HG03280 (cell line): ENCODE measurements around the gene AMDHD1.
"Not testable (repeated sequence)": the region's sequence is repeated elsewhere in the genome, so short reads cannot be mapped to it uniquely, and the experiment has no call there.

Source experiments
- ATAC-seq: cut with Tn5 transposase; IDR thresholded peaks from one replicate; pipeline ENCODE4 v1.9.1; 2021; ENCODE audit warnings: mild to moderate bottlenecking, moderate library complexity; ENCODE audit not compliant: unreplicated experiment

Gene AMDHD1

DNA sequence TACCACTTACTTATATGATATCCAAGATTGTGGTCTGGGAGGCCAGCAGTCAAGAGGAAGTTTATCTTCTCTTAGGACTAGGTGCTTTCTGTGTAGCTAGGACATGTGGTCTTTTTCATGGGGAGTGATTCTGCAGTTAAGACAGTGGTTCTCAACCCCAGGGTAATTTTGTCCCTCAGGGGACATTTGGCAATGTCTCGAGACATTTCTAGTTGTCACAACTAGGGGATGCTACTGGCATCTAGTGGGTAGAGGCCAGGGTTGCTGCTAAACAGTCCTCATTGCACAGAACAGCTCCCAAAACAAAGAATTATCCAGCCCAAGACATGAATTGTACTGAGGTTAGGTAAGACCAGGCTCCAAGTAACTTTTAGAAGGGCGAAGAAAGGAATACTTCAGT is 20.0 kb downstream of the AMDHD1 start:
- no peak for ATAC-seq

DNA sequence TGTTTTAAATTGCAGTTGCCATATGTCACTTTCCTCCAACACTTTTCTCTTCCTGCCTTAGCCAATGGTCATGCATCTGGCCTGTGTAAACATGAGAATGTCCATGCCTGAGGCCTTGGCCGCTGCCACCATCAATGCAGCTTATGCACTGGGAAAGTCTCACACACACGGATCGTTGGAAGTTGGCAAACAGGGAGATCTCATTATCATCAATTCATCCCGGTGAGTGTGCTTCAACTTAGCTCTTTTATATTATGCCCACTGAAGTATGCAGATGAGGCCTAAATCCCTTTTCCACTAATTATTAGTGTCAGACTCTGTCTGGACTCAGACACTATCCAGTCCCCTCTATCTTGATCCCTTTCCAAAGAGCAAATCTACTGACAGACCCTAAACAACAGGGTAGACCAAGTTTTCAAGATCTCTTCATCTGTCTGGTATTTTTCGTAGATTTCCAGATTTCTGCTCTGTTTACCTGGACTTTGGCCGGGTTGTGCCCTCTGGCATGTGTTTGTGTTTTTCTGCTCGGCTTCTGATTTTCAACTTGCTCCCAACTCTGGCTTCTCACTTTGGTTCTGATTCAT is 23.2 kb downstream of the AMDHD1 start:
- no peak for ATAC-seq

DNA sequence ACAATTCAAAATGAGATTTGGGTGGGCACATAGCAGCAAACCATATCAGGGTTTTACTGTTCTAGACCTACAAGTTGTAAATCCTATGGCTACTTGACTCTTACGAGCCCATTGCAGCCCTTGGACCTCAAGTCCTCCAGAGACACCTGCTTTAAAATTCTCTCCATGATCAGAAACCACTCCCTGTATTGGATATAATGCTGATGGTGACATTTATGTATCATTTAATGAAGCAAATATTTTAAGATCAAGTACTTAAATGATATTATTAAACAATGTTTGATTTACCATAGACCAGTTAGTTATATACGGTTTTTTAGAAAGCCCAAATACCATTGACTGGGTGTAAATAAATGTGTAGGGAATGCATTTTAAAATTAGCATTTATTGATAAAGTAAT is 24.2 kb downstream of the AMDHD1 start:
- ATAC-seq: no peak

DNA sequence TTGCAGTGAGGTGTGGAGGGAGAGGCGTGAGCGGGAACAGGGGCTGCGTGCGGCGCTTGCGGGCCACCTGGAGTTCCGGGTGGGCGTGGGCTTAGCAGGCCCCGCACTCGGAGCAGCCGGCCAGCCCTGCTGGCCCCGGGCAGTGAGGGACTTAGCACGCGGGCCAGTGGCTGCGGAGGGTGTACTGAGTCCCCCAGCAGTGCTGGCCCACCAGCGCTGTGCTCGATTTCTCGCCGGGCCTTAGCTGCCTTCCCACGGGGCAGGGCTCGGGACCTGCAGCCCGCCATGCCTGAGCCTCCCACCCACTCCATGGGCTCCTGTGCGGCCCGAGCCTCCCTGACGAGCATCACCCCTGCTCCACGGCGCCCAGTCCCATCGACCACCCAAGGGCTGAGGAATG is 26.0 kb downstream of the AMDHD1 start:
- ATAC-seq: not testable (repeated sequence)

DNA sequence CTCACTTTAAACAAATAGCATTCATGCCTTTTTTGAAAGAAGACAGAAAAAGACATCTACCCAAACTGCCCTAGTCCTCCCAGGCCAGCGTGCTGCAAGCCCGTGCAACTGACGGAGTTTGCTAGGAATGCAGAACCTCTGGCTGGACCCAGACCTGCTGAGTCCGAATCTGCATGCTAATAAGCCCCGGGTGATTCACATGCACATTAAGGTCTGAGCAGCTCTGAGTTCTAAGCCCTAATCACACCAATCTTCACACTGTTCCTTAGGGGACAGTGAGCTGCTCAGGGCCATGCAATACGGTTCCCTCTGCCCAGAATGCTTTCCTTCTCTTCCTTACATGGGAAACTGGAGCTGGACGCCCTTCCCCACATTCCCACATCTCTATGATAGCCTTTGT is 27.8 kb downstream of the AMDHD1 start:
- ATAC-seq: no peak

DNA sequence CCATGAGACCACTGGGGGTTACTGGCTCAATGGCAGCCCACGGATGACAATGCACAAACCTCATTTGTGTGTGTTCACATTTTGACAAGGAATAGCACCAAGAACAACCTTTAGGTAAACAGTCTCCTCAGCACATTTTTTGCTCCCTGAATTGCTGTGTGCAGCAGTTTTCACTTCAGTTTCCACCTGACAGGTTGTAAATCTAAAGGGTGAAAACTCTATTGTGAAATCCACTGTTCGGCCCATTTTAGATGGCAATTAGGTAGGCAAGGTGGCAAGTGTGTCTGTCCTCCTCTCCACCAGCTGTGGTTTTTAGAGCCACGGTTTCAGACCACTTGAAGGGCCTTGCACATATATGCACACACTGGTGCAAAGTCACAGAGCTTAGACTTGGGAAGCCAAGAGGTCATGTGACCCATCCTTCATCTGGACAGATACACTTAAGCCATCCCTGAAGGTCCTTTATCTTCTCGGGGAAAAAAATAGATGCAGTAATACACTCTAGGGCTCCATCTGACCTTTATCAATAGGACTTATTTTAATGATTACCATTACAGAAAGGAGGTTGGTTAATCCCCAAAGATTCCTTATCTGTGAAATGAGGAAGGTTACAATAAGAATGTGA is 29.8 kb downstream of the AMDHD1 start:
- no peak for ATAC-seq

DNA sequence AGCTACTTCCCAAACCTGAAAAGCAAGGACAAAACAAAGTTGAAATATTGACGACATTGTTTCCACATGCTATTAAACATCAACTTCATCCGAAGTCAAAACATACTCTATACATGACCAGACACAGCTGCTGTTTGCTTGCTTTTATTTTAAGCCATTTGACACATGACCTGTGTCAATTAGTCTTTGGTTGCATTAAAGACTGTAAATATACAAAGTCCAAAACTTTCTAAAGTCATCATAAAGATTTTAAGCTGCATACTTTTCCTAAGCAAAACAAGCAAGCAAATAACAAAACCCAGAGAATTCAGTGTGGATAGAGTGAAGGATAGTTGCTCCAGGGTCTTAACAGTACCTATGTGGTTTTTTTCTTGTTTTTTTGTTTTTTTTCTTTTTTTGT is 31.2 kb downstream of the AMDHD1 start:
- no peak for ATAC-seq

DNA sequence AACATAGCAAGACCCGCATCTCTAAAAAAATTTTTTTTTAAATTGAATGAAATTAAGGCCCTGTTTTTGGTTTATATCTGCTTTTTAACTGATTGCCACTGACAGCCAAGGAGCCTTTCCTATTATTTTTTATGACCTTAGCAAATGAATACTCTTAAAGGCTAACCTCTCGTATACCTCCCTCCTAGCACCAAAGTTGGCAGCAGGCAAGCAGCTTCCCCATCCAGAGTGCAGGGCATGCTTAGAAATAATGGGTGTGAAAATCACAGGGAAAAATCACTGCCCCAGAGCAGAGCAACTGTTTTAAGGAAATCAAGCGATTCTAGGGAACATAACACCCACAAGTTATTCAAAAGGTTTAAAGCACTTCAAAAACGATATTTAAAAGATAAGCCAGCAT is 32.4 kb downstream of the AMDHD1 start:
- no peak for ATAC-seq

DNA sequence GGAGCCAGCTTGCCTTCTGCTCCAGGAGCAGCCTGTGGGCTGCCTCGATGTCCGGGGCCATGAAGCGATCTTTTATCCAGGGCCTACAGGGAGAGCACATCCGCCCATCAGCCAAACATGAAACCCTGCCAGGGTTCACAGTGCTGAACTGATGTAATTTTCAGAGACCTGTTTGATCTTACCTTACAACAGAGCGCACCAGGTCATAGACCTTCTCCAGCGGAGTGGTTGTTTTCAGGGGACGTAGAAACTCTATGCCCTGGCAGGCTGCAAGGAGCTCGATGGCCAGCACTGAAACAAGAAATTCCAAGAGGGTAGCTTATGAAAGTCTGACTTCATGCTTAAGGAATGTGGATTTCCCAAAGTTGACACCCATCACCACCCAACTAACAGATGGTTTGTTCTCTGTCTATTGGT is 33.3 kb downstream of the AMDHD1 start:
- ATAC-seq: no peak

DNA sequence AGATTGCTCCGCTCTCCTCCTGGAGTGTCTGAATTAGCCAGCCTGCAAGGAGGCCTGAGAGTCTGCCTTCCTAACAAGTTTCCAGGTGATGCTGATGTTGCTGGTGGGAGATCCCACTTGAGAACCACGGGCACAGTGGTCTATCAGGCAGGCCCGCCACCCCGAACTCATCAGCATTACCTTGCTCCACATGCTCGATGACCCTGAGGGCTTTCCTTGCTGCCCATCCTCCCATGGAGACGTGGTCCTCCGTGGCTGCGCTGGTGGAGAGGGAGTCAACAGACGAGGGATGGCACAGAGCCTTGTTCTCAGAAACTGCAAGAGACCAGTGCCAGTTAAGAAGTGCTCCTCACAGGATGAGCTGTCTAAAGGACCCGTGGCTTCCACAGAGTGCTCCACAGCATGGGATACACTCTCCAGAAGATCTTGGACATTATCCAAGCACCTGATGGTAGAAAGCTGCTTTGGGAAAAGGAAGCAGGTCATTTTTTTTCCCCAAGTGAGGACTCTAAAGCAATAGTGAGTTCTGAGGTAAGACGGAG is 34.7 kb downstream of the AMDHD1 start:
- ATAC-seq: no peak

DNA sequence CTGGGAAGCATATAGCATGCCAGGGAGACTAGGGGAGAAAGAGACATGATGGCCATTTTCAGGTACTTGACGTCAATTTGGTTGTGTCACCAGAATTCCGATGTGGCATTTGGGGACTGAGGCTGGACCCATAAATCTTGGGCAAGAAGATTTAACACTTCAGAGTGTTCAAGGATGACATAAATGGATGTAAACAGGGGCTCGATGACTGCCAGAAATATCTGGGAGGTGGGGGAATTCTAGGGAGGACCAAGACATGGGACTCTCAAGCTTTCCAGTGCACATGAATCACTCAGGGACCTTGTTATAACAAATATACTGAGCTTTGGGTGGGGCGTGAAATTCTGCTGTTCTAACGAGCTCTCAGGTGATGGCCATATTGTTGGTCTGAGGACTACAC is 35.2 kb downstream of the AMDHD1 start:
- no peak for ATAC-seq

DNA sequence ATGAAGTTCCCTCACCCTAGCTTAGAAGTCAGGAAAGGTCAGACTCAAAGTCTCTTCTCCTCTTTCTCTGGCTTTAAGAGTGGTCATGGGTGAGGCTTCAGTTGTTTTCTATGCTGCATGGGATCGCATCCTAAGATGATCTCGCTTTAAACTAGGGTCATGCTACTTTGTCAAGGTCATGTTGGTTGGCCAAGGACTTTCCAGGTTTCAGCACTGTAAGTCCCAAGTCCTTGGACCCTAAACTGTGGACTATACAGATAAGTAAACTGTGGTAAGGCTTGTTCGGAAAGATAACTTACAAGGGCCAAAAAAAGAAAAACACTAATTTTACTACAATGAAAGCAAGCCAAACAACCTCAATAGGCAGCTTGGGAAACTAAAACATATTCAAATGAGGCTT is 35.6 kb downstream of the AMDHD1 start:
- no peak for ATAC-seq

DNA sequence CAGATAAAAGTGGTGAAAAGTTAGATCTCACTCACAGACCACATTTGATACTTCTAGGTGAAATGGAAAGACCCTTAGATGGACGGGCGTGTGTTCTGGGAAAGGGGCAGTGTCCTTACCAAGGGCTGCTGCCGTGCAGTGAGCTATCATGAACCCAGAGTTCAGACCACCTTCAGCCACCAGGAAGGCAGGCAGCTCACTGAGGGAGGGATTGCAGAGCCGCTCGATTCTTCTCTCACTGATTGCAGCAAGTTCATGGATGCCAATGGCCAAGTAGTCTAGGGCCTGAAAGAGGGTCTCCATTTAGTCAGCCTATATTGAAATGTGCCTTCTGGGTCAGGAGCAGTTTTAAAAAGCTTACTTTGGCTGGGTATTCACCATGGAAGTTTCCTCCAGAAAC is 37.3 kb downstream of the AMDHD1 start:
- no peak for ATAC-seq

DNA sequence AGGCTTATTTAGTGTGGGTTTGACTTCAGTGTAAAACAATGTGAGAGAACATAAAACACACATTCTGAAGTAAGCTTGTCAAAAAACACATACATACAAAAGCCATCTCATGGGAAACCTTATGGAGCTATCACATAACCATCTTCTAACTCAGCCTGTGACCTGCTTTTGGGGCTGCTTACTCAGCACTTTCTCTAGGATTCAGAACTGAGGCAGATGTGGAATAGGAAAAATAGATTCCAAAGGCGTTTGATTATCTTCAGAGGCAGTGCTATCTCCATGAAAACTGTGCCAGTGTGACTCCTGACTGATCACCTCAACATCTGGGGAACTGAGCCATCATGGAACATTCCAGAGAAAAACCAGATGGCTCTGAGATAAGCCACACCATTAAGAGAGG is 39.5 kb downstream of the AMDHD1 start:
- ATAC-seq: no peak

DNA sequence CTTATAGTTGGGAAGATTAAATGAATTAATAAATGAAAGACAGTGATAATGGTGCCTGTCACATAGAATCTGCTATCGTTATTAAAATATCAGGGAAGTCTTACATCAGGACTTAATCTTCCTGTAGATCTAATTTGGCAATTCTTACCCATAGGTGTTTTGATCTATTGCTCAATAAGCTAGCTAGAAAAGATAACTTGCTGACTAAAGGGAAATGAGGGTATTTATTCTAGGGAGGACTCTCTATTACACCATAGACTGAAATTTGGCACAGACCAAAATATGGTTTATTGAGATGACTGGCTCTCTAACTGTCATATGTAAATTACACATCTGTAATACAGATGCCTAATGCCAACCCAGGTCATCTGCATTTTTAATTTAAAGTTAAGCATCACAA is 41.6 kb downstream of the AMDHD1 start:
- ATAC-seq: no peak

DNA sequence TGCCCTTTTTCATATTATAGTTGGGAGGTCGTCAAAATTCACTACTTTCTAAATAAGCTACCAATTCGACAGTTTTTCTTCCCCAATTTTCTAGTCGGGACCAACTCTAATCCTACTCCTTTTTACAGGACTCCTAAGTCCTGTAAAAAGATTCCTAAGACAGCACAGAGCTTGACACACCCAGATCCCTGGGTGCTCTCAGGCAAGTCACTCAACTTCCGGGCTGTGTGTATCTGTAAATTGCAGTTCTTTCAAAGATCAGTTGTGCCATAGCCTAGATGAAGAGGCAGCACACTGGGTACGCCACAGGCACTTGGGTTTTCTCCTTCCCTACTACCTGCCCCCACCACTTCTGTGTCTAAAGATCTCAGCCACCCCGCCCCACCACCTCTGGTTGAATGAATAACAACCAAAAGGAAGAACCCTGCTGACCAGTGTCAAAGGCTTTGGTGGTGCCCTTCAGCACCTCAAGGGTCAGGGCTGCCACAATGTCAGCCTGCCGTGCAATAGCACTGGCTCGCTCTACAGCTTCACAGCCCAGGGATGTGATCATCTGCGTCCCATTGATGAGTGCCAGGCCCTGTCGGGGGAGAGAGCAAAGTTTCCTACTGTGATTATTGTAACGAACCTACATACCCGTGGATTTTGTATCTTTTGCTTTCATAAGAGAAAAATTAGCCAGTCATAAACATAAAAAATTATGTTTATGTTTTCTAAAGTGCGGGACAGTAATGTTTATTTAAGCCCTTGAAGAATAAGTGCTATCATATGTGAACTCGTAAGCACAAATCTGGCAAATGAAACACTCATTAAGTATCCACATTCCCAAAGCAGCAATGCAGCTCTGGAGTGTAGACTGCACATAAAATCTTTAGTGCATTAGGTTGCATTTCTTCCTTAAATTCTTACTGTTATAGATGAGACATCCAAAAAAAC is 43.8 kb downstream of the AMDHD1 start:
- no peak for ATAC-seq

DNA sequence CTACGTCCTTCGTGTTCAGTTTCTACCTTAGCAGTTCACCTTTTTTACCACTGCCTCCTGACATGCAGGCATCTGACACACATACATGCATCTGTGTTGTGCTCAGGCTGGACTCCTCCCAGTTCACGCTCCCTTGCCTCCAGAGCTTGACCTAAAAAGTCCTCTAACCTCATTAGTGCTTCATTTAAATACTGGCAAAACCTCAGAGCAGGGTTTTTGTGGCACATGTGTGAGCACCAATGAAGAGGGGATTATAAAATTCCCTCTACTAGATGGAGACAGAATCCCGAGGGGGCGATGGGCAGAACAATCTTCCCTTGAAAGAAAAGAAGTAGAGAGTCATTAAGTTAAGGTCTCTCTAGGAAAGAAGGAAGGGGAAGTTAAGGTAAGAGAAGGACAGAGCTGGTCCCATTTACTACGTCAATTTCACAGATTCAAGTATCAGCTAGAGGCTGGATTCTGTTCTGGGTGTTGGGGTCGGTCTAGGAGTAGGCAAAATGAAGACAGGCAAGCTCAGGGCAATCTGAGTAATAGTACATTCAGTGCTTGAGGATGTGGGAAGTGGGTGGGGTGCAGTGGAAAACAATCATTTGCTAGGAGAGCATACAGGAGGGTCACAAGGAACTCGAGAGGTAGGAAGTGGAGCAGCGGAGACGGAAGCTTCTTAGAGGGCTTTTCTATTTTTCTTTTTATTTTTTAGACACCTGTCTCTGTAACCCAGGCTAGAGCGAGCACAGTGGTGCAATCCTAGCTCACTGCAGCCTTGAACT is 45.6 kb downstream of the AMDHD1 start:
- no peak for ATAC-seq

DNA sequence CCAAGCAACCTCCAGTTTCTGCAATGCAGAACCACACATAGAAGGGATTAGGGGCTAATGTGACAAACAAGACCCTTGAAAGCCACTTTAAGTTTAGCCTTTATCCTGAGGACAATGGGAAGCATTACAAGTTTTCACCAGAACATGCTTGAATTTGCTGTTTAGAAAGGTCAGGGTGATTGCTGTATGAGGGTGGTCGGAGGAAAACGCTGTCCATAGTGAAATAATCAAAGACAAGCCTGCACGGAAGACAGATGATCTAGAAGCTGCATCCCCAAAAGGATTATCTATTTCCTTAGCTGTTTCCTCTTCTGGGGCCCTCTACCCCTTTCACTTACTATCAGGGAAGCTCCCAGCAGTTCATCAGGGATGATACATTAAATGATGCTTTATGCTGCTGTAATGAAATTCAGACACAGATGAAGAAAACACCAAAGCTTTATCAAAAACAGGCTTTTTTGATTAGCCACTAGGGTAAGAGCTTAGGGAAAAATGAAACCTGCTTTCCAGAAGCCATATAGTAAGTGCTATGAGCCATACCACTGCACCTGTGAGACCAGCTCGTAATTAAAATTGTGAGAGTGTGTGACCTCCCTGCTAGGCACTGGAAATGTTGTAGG is 46.5 kb downstream of the AMDHD1 start:
- ATAC-seq: no peak

DNA sequence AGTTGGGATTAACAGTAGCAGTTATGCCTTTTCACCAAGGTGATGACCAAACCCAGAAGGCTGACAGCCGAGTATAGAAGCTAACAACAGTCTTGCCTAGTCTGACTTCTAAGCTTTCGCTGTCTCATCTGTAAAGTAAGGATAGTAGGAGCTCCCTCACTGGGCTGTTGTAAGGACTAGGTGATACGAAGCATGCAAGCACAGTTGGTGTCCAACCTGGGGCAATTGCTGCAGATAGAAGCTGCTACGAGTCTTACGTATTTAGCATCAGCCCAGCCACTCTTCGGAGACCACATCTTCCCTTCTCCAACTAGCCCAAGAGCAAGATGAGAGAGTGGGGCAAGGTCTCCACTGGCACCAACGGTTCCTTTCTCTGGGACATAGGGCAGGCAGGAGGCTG is 47.0 kb downstream of the AMDHD1 start:
- no peak for ATAC-seq

DNA sequence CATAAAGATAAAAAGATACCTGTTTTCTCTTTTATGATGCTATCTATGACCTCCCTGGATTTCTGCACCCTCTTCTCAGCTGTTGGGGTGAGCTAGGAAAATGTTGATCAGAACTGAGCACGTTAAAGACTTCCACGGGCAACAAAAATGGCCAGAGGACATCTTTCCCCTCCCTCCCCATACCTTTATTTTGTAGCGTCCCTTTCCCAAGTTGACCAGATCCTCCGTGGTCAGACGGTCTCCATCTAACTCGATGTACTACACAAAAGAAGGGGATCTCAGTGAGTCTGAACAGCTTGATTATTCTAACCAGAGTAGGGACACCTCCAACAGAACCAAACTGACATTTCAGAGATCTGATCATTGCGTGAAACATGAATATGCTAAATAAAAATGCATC is 50.8 kb downstream of the AMDHD1 start:
- no peak for ATAC-seq

DNA sequence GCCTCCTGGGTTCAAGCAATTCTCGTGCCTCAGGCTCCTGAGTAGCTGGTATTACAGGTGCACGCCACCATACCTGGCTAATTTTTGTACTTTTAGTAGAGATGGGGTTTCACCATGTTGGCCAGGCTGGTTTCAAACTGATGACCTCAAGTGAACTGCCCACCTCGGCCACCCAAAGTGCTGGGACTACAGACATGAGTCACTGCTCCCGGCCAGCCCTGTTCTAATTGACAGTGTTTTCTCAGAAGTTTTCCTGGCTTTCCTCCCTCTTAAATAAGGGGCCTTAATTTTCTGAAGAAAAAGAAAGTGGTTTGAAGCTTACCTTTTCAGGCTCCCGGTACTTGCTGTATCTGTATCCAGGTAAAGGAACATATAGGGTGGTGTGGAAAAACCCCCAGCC is 51.3 kb downstream of the AMDHD1 start:
- ATAC-seq: no peak
